HTR-8/SVneo (cell line): Measurements from ENCODE around the gene CST5.
"Not testable (repeated sequence)": the region's sequence is repeated elsewhere in the genome, so short reads cannot be mapped to it uniquely, and the experiment has no call there.

Experiments used
- DNase-seq: peaks from one replicate; pipeline ENCODE4 v3.0.0; 2011; ENCODE audit warnings: low spot score, mixed read lengths; ENCODE audit not compliant: insufficient read length
- FAIRE-seq: peaks from 2 replicates; lab custom pipeline; 2011; peaks lifted over from hg19 to GRCh38; lab: Jason Lieb, UNC

Gene CST5

GRCh38 chr20:23879328-23879798 is at the start of gene CST5:
CST5 (minus strand) TSS chr20:23879748; CDS start chr20:23879676, 72 bp downstream.
- DNase-seq: no peak
- FAIRE-seq: no peak

GRCh38 chr20:23928788-23929187 is 49.2 kb upstream of the CST5 start:
- FAIRE-seq: no peak

GRCh38 chr20:23928353-23928752 is 48.8 kb upstream of the CST5 start:
- DNase-seq: no peak
- no peak for FAIRE-seq

More at GRCh38 chr20:23928788-23929187, 49.2 kb upstream of the CST5 start:
- no peak for DNase-seq

- no peak for FAIRE-seq
- no peak for DNase-seq
Observed at GRCh38 chr20:23926944-23927872, 47.7 kb upstream of the CST5 start.

- no peak for FAIRE-seq
- DNase-seq: no peak
Observed at GRCh38 chr20:23926526-23926880, 47.0 kb upstream of the CST5 start.

GRCh38 chr20:23925789-23926525 is 46.4 kb upstream of the CST5 start:
- DNase-seq: no peak
- FAIRE-seq: no peak

- DNase-seq (no peak), FAIRE-seq (no peak)
Observed at GRCh38 chr20:23924751-23925150, 45.2 kb upstream of the CST5 start.

- DNase-seq: no peak
- FAIRE-seq: no peak
Observed at GRCh38 chr20:23923891-23924435, 44.4 kb upstream of the CST5 start.

GRCh38 chr20:23923311-23923710 is 43.8 kb upstream of the CST5 start:
- FAIRE-seq: no peak
- no peak for DNase-seq

GRCh38 chr20:23920408-23921325 is 41.1 kb upstream of the CST5 start:
- FAIRE-seq (no peak), DNase-seq (no peak)

GRCh38 chr20:23918896-23919295 is 39.3 kb upstream of the CST5 start:
- FAIRE-seq: no peak

GRCh38 chr20:23918101-23918862 is 38.7 kb upstream of the CST5 start:
- DNase-seq (no peak), FAIRE-seq (no peak)

More at GRCh38 chr20:23918896-23919295, 39.3 kb upstream of the CST5 start:
- DNase-seq: no peak

- FAIRE-seq (no peak), DNase-seq (no peak)
Observed at GRCh38 chr20:23917024-23917725, 37.6 kb upstream of the CST5 start.

GRCh38 chr20:23915844-23916243 is 36.3 kb upstream of the CST5 start:
- FAIRE-seq: no peak
- DNase-seq: no peak

- not testable (repeated sequence) for FAIRE-seq, DNase-seq
Observed at GRCh38 chr20:23914469-23914868, 34.9 kb upstream of the CST5 start.

GRCh38 chr20:23910210-23910609 is 30.7 kb upstream of the CST5 start:
- FAIRE-seq (no peak), DNase-seq (no peak)

GRCh38 chr20:23909390-23909789 is 29.8 kb upstream of the CST5 start:
- FAIRE-seq: no peak
- no peak for DNase-seq

GRCh38 chr20:23907579-23907978 is 28.0 kb upstream of the CST5 start:
- no peak for DNase-seq
- no peak for FAIRE-seq
